ENCODE measurements around the gene NEMP1.
A peak's percentile ranks its signal among the peaks of the same experiment; 100 is the strongest.

The NEMP1 gene

GRCh38 chr12:57090924-57091637, 12.5 kb upstream of the NEMP1 start:
- ChIA-PET POLR2A (interaction anchor here (5.1 kb wide), 1 partner anchor 13 kb away, joined by 45 read pairs; the partner anchor contains the start of gene NEMP1), CTCF (interaction anchor here (1.0 to 27.7 kb wide), 6 partner anchors 8 to 84 kb away, joined by 3 to 835 read pairs (median 6); partner anchors contain the start of genes NEMP1, STAT6, TAC3 and ZBTB39)
- 97% methylated on average over 14 of the region's 22 CpGs for WGBS (ENCODE audit: insufficient coverage)
- DNase-seq, result no peak
- Histone ChIP-seq H3K27me3 (replicated peaks in 2 of 5; ENCODE audit: control insufficient read depth in 4 of 5, insufficient read depth in 5 of 5, low read length in 4 of 5) (no peaks in the 10 kb centered on the region), H3K36me3 (ENCODE audit: control insufficient read depth in 4 of 4, insufficient read depth in 4 of 4, low read length in 3 of 4) (peaks cover 2 to 44% (median 30%) of the 10 kb centered on the region in 4 experiments), H3K27ac (ENCODE audit: insufficient read depth in 1 of 2, low read depth in 1 of 2, low read length in 2 of 2, poor library complexity in 1 of 2, severe bottlenecking in 2 of 2) (no peak overlapping the region), H3K4me1 (ENCODE audit: control extremely low read depth in 1 of 4, control insufficient read depth in 4 of 4, insufficient read depth in 4 of 4, low read length in 3 of 4) (peaks cover 2 to 46% (median 42%) of the 10 kb centered on the region in 4 experiments), H3K4me3 (ENCODE audit: control insufficient read depth in 1 of 7, extremely low read depth in 1 of 7, insufficient read depth in 4 of 7, low read depth in 2 of 7, low read length in 6 of 7) (no peak overlapping the region), H3K9me3 (ENCODE audit: control extremely low read depth in 1 of 5, control insufficient read depth in 4 of 5, insufficient read depth in 2 of 5, low read depth in 1 of 5, low read length in 4 of 5) (no peaks in the 10 kb centered on the region)

- no peaks in the 10 kb centered on the region for H3K27me3 ChIP-seq (replicated peaks in 2 of 5; ENCODE audit: control insufficient read depth in 4 of 5, insufficient read depth in 5 of 5, low read length in 4 of 5)
- H3K27ac ChIP-seq (ENCODE audit: insufficient read depth in 1 of 2, low read depth in 1 of 2, low read length in 2 of 2, poor library complexity in 1 of 2, severe bottlenecking in 2 of 2), result no peak overlapping the region
- DNase-seq, result no peak
- H3K36me3 ChIP-seq (ENCODE audit: control insufficient read depth in 4 of 4, insufficient read depth in 4 of 4, low read length in 3 of 4), result peaks cover 2 to 38% (median 25%) of the 10 kb centered on the region in 4 experiments
- peaks cover 3 to 52% (median 47%) of the 10 kb centered on the region in 4 experiments for H3K4me1 ChIP-seq (ENCODE audit: control extremely low read depth in 1 of 4, control insufficient read depth in 4 of 4, insufficient read depth in 4 of 4, low read length in 3 of 4)
- peak overlapping the region in 4 of 7 experiments; percentile 34 to 92 (median 56) for H3K4me3 ChIP-seq (ENCODE audit: control insufficient read depth in 1 of 7, extremely low read depth in 1 of 7, insufficient read depth in 4 of 7, low read depth in 2 of 7, low read length in 6 of 7)
- 90% methylated on average over 6 of the region's 6 CpGs for WGBS (ENCODE audit: insufficient coverage)
- CTCF ChIA-PET, result interaction anchor here (1.0 to 27.7 kb wide), 4 partner anchors 8 to 75 kb away, joined by 3 to 835 read pairs (median 126); partner anchors contain the start of genes NEMP1, STAT6 and TAC3
- no peaks in the 10 kb centered on the region for H3K9me3 ChIP-seq (ENCODE audit: control extremely low read depth in 1 of 5, control insufficient read depth in 4 of 5, insufficient read depth in 2 of 5, low read depth in 1 of 5, low read length in 4 of 5)
- POLR2A ChIA-PET, result interaction anchor here (1.0 to 5.1 kb wide), 2 partner anchors 12 to 21 kb away, joined by 3 to 45 read pairs; partner anchors contain the start of gene NEMP1
Observed at GRCh38 chr12:57090490-57090889, 11.9 kb upstream of the NEMP1 start.

- Histone ChIP-seq H3K4me1 (ENCODE audit: control extremely low read depth in 1 of 4, control insufficient read depth in 4 of 4, insufficient read depth in 4 of 4, low read length in 3 of 4) (peaks cover 3 to 52% (median 47%) of the 10 kb centered on the region in 4 experiments), H3K36me3 (ENCODE audit: control insufficient read depth in 4 of 4, insufficient read depth in 4 of 4, low read length in 3 of 4) (peaks cover 3 to 28% (median 18%) of the 10 kb centered on the region in 4 experiments), H3K27ac (ENCODE audit: insufficient read depth in 1 of 2, low read depth in 1 of 2, low read length in 2 of 2, poor library complexity in 1 of 2, severe bottlenecking in 2 of 2) (peak overlapping the region in 1 of 2 experiments; percentile 67), H3K27me3 (replicated peaks in 2 of 5; ENCODE audit: control insufficient read depth in 4 of 5, insufficient read depth in 5 of 5, low read length in 4 of 5) (no peaks in the 10 kb centered on the region), H3K9me3 (ENCODE audit: control extremely low read depth in 1 of 5, control insufficient read depth in 4 of 5, insufficient read depth in 2 of 5, low read depth in 1 of 5, low read length in 4 of 5) (no peaks in the 10 kb centered on the region), H3K4me3 (ENCODE audit: control insufficient read depth in 1 of 7, extremely low read depth in 1 of 7, insufficient read depth in 4 of 7, low read depth in 2 of 7, low read length in 6 of 7) (peak overlapping the region; percentile 58 to 92 (median 90))
- DNase-seq, result peak; percentile 30 to 65 (median 53)
- POLR2A ChIA-PET, result interaction anchor here (1.0 to 5.1 kb wide), 4 partner anchors 12 to 22 kb away, joined by 3 to 45 read pairs (median 26); partner anchors contain the start of genes NEMP1 and STAT6
- CTCF ChIA-PET, result interaction anchor here (1.2 to 27.7 kb wide), 4 partner anchors 9 to 41 kb away, joined by 3 to 835 read pairs (median 126); partner anchors contain the start of genes NEMP1 and STAT6
- 0% methylated on average over 33 of the region's 45 CpGs for WGBS (ENCODE audit: insufficient coverage)
Observed at GRCh38 chr12:57089271-57090245, 11.0 kb upstream of the NEMP1 start.

- WGBS (ENCODE audit: insufficient coverage), result under 1% methylated on average over 56 of the region's 91 CpGs
- H3K4me3 ChIP-seq (ENCODE audit: control insufficient read depth in 1 of 7, extremely low read depth in 1 of 7, insufficient read depth in 4 of 7, low read depth in 2 of 7, low read length in 6 of 7), result peak within 1 kb of the TSS; percentile 75 to 97 (median 90)
- H3K4me1 ChIP-seq (ENCODE audit: control extremely low read depth in 1 of 4, control insufficient read depth in 4 of 4, insufficient read depth in 4 of 4, low read length in 3 of 4), result peaks cover 3 to 45% (median 38%) of the 10 kb centered on the region in 4 experiments
- POLR2A ChIA-PET, result interaction anchor here (0.9 to 5.1 kb wide), 7 partner anchors 11 to 432 kb away, joined by 3 to 45 read pairs (median 7); partner anchors contain the start of genes DDIT3, NEMP1 and STAT6
- peaks cover 2 to 24% (median 17%) of the 10 kb centered on the region in 4 experiments for H3K36me3 ChIP-seq (ENCODE audit: control insufficient read depth in 4 of 4, insufficient read depth in 4 of 4, low read length in 3 of 4)
- no peaks in the 10 kb centered on the region for H3K27me3 ChIP-seq (replicated peaks in 2 of 5; ENCODE audit: control insufficient read depth in 4 of 5, insufficient read depth in 5 of 5, low read length in 4 of 5)
- H3K27ac ChIP-seq (ENCODE audit: insufficient read depth in 1 of 2, low read depth in 1 of 2, low read length in 2 of 2, poor library complexity in 1 of 2, severe bottlenecking in 2 of 2), result peak within 1 kb of the TSS; percentile 95 to 99
- peak; percentile 93 to 98 (median 97) for DNase-seq
- CTCF ChIA-PET, result interaction anchor here (0.6 to 27.7 kb wide), 7 partner anchors 14 to 41 kb away, joined by 3 to 835 read pairs (median 3); partner anchors contain the start of genes NEMP1 and STAT6
- H3K9me3 ChIP-seq (ENCODE audit: control extremely low read depth in 1 of 5, control insufficient read depth in 4 of 5, insufficient read depth in 2 of 5, low read depth in 1 of 5, low read length in 4 of 5), result no peaks in the 10 kb centered on the region
Observed at GRCh38 chr12:57088354-57089270, 10.0 kb upstream of the NEMP1 start, which contains the start of gene NAB2. Gene NAB2, plus strand, starts transcription at chr12:57089114. Its CDS starts 158 bp downstream, at chr12:57089272.

- Histone ChIP-seq H3K9me3 (ENCODE audit: control extremely low read depth in 1 of 5, control insufficient read depth in 4 of 5, insufficient read depth in 2 of 5, low read depth in 1 of 5, low read length in 4 of 5) (no peaks in the 10 kb centered on the region), H3K27ac (ENCODE audit: insufficient read depth in 1 of 2, low read depth in 1 of 2, low read length in 2 of 2, poor library complexity in 1 of 2, severe bottlenecking in 2 of 2) (peak overlapping the region; percentile 95 to 99), H3K27me3 (replicated peaks in 2 of 5; ENCODE audit: control insufficient read depth in 4 of 5, insufficient read depth in 5 of 5, low read length in 4 of 5) (no peaks in the 10 kb centered on the region), H3K4me3 (ENCODE audit: control insufficient read depth in 1 of 7, extremely low read depth in 1 of 7, insufficient read depth in 4 of 7, low read depth in 2 of 7, low read length in 6 of 7) (peak overlapping the region; percentile 23 to 97 (median 84)), H3K4me1 (ENCODE audit: control extremely low read depth in 1 of 4, control insufficient read depth in 4 of 4, insufficient read depth in 4 of 4, low read length in 3 of 4) (peaks cover 3 to 40% (median 34%) of the 10 kb centered on the region in 4 experiments), H3K36me3 (ENCODE audit: control insufficient read depth in 4 of 4, insufficient read depth in 4 of 4, low read length in 3 of 4) (peaks cover 2 to 22% (median 15%) of the 10 kb centered on the region in 4 experiments)
- POLR2A ChIA-PET, result interaction anchor here (0.9 to 5.1 kb wide), 7 partner anchors 10 to 433 kb away, joined by 3 to 45 read pairs (median 7); partner anchors contain the start of genes DDIT3, NEMP1 and STAT6
- CTCF ChIA-PET, result interaction anchor here (0.6 to 27.7 kb wide), 6 partner anchors 10 to 36 kb away, joined by 3 to 835 read pairs (median 4); partner anchors contain the start of genes NEMP1 and STAT6
- peak; percentile 89 to 96 (median 96) for DNase-seq
- WGBS (ENCODE audit: insufficient coverage), result 0% methylated on average over 26 of the region's 37 CpGs
Observed at GRCh38 chr12:57087691-57088353, 9.2 kb upstream of the NEMP1 start.
